NCI-H187 treated with DMSO at 0.1 percent for 48 hours (cell line): ENCODE results near the gene SPESP1.
A peak's percentile ranks its signal among the peaks of the same experiment; 100 is the strongest.

ENCODE experiments used
- DNase-seq: peaks from one replicate; lab custom pipeline; 2025; lab: John Stamatoyannopoulos, UW

SPESP1 gene

DNA sequence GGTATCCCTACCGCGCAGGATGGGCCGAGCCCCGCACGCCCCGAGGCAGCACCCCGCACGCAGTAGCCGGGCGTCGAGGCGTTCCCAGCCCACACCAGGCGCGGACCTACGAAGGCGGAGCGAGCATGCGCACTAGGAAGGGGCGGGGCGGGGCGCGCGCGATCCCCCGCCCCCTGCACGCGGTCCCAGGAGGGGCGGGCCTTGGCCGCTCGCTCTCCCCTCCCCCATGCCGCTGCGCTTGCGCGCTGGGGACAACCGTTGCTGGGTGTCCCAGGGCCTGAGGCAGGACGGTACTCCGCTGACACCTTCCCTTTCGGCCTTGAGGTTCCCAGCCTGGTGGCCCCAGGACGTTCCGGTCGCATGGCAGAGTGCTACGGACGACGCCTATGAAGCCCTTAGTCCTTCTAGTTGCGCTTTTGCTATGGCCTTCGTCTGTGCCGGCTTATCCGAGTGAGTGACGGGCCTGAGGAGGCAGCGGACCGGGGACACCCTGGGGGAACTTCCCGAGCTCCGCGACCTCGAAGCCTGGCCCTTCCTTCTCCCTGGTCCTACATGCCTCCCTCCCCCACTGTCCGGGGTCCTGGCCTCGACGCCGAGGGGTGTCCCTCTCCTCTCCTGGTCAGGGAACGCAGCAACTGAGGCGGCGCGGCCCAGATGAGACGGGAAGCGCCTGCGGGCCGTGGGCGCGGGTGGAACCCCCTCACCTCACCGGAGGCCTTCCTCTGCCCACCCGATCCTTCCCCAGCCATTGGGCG lies at the start of gene SPESP1:
SPESP1 (plus strand) TSS at position 258 of the 755 bp plus-strand sequence; CDS start at position 387, 129 bp downstream.
- no peak for DNase-seq

DNA sequence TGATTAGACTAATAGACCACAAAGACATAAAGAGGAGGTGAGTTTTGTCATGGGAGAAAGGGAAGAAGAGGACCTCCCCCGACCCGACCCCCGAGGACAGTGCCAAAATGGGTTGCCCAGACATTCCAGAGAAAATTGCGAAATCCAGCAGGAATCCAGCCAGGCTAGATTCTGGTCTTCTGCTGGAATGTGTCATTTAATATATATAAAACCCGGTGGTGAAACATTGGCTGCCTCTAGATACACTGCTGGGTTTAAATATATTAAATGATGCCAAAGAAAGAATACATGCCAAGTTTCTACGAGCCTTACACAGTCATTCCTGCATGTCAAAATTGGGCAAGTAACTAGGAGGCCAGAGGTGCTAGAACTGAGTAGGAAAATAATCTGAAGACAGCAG lies 45.3 kb upstream of the SPESP1 start:
- DNase-seq: no peak

DNA sequence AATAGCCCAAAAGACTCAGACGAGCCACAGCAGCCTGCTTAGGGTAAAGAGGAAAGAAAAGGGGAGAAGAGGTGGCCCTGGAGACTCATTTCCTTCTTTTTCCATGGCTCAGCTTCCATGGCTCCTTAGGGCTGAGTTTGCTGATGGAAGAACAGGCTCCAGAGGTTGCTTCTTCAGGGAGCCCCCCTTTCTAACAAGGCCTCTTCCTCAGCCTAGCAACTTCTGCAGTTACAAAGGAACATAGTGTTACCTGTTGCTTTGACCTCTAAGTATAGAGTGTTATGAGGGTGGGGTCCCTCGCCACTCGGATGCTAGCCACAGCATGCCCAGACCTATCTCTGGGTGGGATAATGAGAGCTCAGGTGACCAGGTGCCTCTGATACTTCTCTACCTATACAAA lies 43.2 kb upstream of the SPESP1 start:
- no peak for DNase-seq

DNA sequence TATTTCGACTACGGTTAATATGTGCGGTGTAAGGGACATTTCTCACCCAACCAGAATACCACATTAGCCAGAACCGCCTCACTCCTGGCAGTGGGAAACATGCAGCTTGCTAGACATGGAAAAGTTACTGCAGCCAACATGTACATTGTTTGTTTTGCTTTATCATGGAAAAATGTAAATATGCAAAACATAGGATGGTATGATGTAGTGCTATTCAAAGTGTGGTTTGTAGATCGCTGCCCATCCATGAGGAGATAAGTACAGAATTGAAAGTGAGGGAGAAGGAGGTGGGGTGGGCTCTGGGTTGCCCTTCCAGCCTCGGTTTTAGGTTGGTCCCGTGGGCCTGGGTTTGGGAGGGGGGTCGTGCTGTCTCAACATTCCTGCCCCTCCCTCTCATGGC lies 42.5 kb upstream of the SPESP1 start:
- DNase-seq: no peak

DNA sequence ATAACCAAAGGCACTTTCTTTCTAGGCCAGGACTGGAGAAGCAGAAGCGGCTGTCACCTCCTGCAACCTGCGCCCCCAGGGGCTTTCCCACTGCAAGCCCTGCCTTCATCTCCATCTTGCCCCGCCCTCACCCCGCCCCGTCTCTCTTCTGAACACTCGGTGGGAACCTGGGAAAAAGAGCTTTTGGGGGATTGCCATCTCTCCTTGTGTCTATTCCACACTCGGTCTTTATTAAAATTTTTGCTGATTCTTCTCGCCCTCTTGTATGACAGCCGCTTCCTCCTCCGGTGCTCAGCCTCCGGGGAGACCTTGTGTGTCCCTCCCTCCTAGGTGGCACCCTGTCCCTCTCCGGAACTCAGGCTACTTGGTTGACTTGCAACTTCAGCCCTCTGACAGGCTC lies 41.9 kb upstream of the SPESP1 start:
- DNase-seq: no peak

DNA sequence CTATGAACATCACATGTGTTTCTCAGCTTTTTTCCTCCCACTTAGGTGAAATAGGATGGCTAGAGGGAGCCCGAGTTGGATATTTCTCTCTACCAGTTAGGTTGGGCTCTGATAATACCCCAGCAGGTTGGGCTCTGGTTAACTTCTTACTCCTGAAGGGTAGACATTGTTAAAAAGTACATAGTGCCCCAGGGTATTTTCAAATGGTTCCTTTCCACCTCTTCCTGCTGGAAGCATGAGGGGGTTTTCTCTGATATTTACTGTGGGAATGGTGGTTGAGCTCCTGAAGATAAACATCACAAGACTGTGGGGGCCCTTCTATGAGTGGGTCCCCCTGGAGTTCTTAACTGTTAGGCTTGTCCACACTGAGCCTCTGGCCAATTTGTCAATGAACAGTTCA lies 36.1 kb upstream of the SPESP1 start:
- DNase-seq: no peak

DNA sequence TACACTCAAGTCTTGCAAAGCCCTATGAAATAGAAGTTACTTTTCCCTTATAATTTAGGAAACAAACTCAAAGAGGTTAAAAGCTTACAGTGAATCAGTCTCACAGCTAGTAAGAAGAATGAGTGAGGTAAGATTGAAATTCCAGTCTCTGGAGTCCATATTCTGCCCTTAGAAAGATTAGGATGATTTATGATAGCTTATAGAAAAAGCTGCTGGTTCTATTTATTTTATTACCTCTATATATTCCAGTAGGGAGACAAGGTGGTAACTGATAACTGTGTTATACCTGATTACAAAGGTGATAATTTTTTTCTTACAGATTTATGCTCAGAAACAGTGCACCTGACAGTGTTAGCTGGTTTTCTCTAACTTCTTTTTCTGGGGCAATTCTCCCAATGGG lies 34.1 kb upstream of the SPESP1 start:
- DNase-seq: no peak

DNA sequence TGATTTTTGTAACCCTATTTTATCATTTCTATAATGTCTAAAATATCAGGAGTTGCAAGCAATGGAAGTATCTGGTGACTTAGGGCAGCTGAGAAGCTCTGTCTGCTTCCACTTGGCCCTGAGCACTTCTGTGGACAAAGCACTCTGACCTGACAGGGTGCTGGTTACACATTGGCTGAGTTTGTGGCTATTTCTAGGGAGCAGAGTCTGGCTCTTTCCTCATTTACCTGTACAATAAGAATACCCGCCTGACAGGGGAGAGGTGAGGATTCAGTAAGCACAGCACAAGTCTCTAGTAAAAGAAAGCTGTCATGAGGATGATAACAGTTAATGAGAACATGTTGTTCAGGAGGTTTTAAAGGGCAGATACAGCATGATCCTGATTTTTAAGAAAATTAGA lies 33.3 kb upstream of the SPESP1 start:
- DNase-seq: no peak

DNA sequence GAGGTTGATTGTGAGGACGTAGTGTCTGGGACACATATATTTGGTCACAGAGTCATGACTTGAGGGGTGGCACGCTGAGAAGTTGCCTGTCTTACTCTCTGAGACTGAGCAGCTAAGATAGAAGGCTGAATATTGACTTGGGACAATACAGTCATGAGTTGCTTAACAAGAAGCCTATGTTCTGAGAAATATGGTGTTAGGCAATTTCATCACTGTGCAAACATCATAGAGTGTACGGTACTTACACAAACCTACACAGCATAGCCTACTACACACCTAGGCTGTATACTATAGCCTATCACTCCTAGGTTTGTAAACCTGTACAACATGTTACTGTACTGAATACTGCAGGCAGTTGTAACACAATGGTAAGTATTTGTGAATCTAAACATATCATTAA lies 30.3 kb upstream of the SPESP1 start:
- DNase-seq: no peak

DNA sequence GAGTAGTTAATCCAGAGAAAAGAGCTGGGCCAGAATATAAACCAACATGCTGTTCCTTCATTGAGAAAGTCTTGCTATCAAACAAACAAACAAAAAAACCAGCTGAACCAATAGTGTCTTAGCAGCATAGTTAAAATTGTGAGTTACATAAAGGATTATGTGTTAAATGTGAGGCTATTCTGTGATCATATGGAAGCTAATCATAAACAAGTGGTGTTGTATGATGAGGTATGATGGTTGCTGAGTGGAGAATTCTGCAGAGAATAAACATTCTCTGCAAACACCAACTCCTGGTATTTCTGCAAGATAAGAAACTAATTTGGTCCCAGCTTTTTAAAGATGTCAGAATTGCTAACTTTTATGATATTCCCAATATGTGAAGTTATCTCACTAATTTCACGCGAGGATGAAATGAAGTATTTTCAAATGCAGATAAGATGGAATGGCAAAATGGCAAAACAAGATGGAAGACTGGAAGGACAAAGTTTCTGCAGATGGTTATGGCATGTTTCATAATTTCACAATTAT lies 22.9 kb upstream of the SPESP1 start:
- no peak for DNase-seq

DNA sequence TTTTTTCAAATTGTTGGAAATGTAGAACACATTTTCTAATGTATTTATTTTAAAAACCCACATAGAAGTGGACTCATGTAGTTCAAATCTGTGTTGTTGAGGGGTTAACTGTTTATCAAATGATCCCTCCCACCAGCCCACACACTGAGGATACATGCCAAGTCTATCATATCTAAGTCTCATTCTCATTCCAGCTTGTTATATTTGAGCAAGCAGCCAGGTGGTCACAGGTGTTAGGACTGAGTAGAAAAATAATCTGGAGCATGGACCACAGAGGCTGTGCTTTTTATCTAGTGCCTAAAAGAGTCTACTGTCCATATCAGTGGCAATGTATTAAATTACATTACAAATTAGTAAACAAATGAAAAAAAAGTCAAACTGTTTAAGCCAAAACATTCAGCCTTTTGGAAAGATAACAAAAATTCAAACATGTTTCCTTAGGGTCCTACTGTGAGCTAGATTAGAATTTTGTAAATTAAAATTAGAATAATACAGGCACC lies 20.7 kb upstream of the SPESP1 start:
- DNase-seq: no peak

DNA sequence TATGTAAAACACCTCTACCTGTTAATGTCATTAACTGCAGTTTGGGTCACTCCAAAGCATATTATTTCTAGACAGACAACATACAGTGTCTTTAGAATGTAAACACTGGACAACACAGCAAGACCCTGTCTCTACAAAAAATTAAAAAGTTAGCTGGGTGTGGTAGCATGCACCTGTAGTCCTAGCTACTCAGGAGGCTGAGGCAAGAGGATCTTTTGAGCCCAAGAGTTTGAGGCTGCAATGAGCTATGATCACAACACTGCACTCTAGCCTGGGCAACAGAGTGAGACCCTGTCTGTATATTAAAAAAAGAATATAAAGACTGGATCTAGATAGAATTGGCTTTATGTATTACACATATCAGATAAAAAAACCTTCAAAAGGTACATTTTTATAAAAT lies 20.0 kb upstream of the SPESP1 start:
- DNase-seq: no peak

DNA sequence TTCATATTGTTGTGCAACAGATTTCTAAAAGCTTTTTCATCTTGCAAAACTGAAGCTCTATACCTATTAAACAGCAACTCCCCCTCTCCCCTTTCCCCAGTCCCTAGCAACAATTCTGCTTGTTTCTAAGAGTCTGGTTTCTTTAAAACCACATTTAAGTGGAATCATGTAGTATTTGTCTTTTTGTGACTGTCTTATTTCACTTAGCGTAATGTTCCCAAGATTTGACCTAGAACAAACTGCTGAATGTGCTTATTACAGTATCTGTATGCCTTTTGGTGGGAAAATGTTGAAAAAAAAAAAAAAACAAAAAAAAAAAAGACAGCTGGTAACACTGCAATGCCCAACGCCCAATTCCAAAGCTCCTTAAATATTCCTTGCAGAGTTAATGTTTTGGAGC lies 19.5 kb upstream of the SPESP1 start:
- no peak for DNase-seq

DNA sequence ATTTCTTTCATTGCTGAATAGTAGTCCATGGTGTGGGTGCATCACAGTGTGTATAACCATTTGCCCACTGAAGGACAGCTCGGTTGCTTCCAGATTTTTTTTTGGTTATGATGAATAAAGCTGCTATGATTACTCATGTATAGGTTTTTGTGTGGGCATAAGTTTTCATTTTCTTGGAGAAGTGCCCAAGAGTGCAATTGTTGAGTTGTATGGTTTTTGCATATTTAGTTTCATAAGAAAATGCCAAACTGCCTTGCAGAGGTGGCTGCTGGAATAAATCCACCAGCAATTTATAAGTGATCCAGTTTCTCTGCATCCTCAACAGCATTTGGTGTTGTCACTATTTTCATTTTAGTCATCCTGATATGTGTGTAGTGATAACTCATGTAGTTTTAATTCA lies 8.4 kb upstream of the SPESP1 start:
- DNase-seq: no peak

DNA sequence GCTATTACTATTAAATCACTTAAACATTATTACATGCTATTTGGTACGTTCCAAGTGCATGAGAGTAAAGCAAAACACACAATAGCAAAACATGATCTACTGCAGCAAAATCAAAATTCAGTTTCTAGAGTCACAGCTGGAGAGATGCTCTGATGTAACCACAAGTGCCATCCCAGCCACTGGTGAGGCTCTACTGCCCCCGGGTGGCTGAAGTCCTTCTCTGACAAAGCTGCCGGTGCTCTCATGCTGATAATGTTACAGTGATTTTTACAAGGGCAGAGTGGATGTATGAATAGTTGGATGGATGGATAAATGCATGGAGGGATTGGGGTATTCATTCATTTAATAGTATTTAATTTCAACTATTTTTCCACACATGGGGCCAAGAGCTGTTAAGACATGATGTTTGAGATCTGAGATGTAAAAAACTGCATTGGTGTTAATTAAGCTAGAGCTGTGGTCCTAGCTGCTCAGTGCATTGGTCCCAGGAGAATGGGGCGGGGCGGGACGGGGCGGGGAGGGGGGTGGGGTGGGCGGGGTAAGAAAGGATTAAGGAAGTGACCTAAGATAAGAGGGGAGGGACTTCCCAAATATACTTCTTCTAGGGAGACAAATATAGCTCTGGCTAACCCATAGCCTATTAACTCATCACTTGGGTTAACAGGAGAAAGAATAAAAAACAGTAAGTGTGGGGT lies 5.3 kb upstream of the SPESP1 start:
- DNase-seq: peak; percentile 46

DNA sequence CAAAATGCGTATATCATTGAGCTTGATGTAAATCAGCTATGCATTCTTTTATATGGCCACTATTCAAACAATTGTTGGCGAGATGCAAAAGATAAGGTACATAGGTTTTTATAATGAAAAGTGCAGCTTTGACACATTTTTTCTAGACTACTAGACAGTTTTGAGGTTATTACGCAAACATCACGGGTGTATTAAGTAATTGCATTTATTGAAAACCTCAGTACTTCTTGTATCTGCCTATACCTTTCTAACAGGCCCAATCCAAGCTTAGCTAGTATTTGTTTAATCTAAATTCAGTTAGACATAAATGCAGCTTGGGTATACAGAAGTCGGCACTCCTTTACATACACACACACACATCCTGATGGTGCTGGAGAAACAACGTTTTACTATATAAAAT lies 2.7 kb downstream of the SPESP1 start:
- no peak for DNase-seq

DNA sequence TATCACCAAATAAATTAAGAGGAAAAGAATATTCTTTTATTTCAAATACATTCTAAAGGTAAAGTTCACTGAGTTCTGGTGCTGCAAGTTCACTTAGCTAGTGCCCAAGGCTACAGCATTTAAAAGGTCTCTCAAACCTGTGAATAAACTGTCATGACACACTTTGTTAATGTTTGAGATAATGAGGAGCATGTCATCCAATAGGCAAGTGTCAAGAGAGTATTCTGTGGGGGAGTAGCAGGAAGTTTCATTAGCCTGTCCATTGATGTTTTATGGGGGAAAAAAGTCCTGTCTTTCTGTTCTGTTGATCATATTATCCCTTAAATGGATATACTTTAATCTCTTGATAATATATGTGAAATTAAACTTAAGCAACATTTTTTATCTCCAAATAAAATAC lies 4.0 kb downstream of the SPESP1 start:
- DNase-seq: no peak

DNA sequence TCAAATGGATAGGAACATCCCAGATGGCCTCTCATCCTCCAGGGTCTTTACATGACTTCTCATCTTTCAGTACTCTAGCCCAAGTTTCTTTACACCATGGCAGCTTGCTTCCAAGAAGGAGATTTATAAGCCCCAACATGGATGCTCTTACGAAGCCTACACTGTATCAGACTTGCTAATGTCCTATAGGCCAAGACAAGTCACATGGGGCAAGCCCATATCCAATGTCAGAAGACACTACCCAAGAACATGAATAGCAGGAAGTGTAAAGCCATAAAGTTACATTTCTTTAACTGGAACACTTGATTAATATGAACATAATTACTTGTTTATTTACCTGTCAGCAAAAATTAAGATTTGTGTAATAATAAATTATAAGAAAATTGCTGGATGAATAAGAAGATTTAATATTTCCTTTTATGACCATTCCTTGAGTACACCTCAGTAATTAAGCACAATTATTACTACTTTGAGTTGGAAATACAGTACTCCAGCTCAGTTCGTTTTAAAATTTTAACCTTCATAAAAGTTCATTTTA lies 5.1 kb downstream of the SPESP1 start:
- DNase-seq: no peak

DNA sequence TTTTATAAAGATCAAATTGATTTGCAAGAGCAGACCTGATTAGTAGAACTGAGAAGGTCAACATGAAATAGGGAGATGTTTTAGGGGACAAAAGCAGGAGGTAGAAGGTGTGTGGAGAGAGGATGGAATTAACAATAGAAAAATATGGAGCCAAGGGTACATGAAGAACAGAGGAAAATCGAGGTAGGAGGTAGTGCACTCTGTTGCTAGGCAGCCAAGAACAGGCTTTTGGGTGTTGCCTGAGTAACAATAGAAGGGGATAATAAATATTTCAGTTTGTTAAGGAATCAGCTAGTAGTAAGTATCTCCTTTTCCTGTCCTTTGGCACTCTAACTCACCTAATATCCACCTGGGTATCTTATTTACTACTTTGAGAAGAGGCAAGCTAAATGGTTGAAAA lies 9.2 kb downstream of the SPESP1 start:
- no peak for DNase-seq

DNA sequence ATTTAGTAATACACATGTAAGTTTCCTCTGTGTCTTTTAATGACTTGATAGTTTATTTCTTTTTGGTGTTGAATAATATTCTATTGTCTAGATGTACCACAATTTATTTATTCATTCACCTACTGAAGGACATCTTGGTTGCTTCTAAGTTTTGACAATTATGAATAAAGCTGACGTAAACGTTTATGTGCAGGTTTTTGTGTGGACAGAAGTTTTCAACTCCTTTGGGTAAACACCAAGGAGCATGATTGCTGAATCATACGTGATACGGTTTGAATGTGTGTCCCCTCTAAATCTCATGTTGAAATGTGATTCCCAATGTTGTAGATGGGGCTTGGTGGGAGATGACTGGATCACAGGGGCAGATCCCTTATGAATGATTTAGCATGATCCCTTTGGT lies 21.5 kb downstream of the SPESP1 start:
- no peak for DNase-seq

DNA sequence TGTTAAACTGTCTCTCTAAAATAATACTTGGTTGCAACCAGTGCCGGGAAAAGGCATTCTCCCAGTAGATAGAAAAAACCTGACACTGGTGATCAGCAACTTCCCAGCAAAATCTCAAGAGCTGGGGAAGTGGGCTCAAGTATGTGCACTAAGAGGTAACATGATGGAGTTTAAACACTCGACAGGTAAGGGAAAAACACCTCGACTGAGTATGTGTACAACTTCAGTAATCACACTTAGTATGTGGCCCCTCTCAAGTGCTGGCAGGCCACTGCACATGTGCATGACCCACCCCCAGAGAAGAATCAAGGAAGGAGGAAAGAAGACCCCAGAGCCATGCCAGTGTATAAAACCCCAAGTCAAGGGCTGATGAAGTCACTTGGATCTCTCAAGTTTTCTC lies 27.4 kb downstream of the SPESP1 start:
- DNase-seq: peak; percentile 32

DNA sequence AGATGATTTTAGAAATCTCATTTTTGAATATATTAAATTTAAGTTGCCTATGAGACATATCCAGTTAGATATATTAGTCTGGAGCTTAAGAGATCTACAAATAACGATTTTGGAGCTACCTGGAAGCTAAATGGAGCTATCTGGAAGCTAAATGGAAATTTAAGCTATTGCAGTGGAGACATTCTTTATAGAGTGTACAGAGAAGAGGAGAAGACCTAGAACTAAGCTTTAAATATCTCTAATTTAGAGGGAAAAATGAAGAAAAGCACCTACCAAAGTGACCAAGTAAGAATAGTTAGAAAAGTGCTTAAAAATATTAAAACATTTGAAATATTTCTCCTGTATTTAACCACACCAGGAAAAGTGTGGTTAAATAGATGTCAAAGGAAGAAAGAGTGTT lies 28.3 kb downstream of the SPESP1 start:
- DNase-seq: no peak

DNA sequence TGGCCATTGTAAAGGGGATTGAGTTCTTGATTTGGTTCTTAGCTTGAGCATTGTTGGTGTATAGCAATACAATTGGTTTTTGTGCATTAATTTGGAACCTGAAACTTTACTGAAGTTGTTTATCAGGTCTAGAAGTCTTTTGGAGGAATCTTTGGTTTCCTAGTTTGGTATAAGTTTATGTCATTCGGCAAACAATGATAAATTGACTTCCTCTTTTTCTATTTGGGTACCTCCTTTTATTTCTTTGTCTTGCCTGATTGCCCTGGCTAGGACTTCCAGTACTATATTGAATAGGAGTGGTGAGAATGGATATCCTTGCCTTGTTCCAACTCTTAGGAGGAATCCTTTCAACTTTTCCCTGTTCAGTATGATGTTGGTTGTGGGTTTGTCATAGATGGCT lies 32.1 kb downstream of the SPESP1 start:
- DNase-seq: no peak
